K562 (cell line): ENCODE data around the gene PLA2G4C. TPM values are rescaled to one million over a fixed set of nuclear protein-coding genes. Genes with fewer than 3 reads are reported as not detected.

Source experiments
- ATAC-seq: fragments of 200-7000 bp; cut with Tn5 transposase; 3 replicates; pipeline ENCODE4 v1.9.1; 2020; ENCODE audit warnings: moderate library complexity
- BruUV-seq: library from RNA; stranded (reverse); fragments of 400-500 nt; replicated peaks from 2 replicates; lab custom pipeline; 2021; lab: Mats Ljungman, UMichigan
- CTCF ChIA-PET: fragments of 300-600 bp; formaldehyde crosslinking; extraction: SDS; loops from one replicate; lab custom pipeline; 2021; ENCODE audit warnings: low intra/inter-chr PET ratio; lab: Yijun Ruan, JAX
- POLR2A ChIA-PET: fragments of 300-600, 350-650 bp; sonication (Branson Sonifier 250); formaldehyde crosslinking; extraction: SDS; loops from one replicate; lab custom pipeline; 2021; ENCODE audit warnings: antibody characterized with exemption, inconsistent platforms; lab: Yijun Ruan, JAX
- DNase-seq, 4 experiments: peaks; one replicate each; pipeline versions ENCODE4 v3.0.0 to v3.0.0-alpha.2; 2011 to 2018; ENCODE audit warnings: low spot score in 3 of 4, mixed read lengths in 3 of 4; ENCODE audit errors: extremely low read depth in 1 of 4
- FAIRE-seq: peaks from 2 replicates; lab custom pipeline; 2011; peaks lifted over from hg19 to GRCh38; lab: Jason Lieb, UNC
- H2AFZ ChIP-seq: 2 replicates; pipeline ENCODE4 v1.6.0; 2011; ENCODE audit warnings: low read depth, low read length, control low read depth, inconsistent platforms
- H3K27ac ChIP-seq: fragments of 200-600 bp; 3 replicates; pipeline ENCODE4 v1.8.0; 2011; ENCODE audit warnings: low read depth, mild to moderate bottlenecking, control low read depth, inconsistent platforms, low read length, moderate library complexity, mixed read lengths; ENCODE audit errors: extremely low read depth
- H3K27me3 ChIP-seq, 2 experiments: fragments of 300-600 bp in 1 of 2; 2 replicates in 1 of 2; 3 replicates in 1 of 2; pipeline versions ENCODE4 v1.6.0 to v1.8.0; 2011; ENCODE audit warnings: inconsistent platforms in 2 of 2, low read length in 2 of 2, mild to moderate bottlenecking in 1 of 2, mixed read lengths in 1 of 2, moderate library complexity in 1 of 2; ENCODE audit not compliant: control insufficient read depth in 2 of 2, insufficient read depth in 2 of 2
- H3K36me3 ChIP-seq: fragments of 300-600 bp; 3 replicates; pipeline ENCODE4 v1.8.0; 2011; ENCODE audit warnings: mild to moderate bottlenecking, low read length, inconsistent platforms; ENCODE audit not compliant: control insufficient read depth, insufficient read depth
- H3K4me1 ChIP-seq, 2 experiments: fragments of 200-600 bp in 1 of 2; replicated peaks in 1 of 2; 2 replicates in 1 of 2; 3 replicates in 1 of 2; pipeline versions ENCODE4 v1.5.1 to v1.8.0; 2011; ENCODE audit warnings: inconsistent platforms in 2 of 2, low read length in 2 of 2, mild to moderate bottlenecking in 1 of 2, mixed read lengths in 1 of 2, moderate library complexity in 1 of 2; ENCODE audit not compliant: control insufficient read depth in 2 of 2, insufficient read depth in 2 of 2
- H3K4me2 ChIP-seq: 2 replicates; pipeline ENCODE4 v1.6.1; 2011; ENCODE audit warnings: low read length, control low read depth, inconsistent platforms, mixed read lengths; ENCODE audit not compliant: insufficient read depth
- H3K4me3 ChIP-seq: fragments of 200-600 bp; sonication (generic), shearing (Covaris generic); 2 replicates; pipeline ENCODE4 v1.5.1; 2016; ENCODE audit warnings: control low read depth, inconsistent platforms
- H3K79me2 ChIP-seq: fragments of 200-600 bp; 3 replicates; pipeline ENCODE4 v1.8.0; 2011; ENCODE audit warnings: low read length, inconsistent platforms; ENCODE audit not compliant: control insufficient read depth, insufficient read depth
- H3K9ac ChIP-seq, 2 experiments: 2 replicates each; pipeline versions ENCODE4 v1.6.0 to v1.6.1; 2011; ENCODE audit warnings: low read depth in 2 of 2, low read length in 2 of 2, control low read depth in 1 of 2, inconsistent platforms in 1 of 2, mild to moderate bottlenecking in 1 of 2, mixed read lengths in 1 of 2; ENCODE audit not compliant: insufficient read depth in 1 of 2
- H3K9me1 ChIP-seq: one replicate; pipeline ENCODE4 v1.6.0; 2011; ENCODE audit warnings: inconsistent platforms, mild to moderate bottlenecking, low read length, moderate library complexity; ENCODE audit not compliant: control insufficient read depth, insufficient read depth
- H3K9me3 ChIP-seq: replicated peaks from 2 replicates; pipeline ENCODE4 v1.5.1; 2011; ENCODE audit warnings: low read depth, low read length, inconsistent platforms; ENCODE audit not compliant: control insufficient read depth, insufficient read depth
- H4K20me1 ChIP-seq: replicated peaks from 2 replicates; pipeline ENCODE4 v1.6.1; 2011; ENCODE audit warnings: low read length, inconsistent platforms, mixed read lengths; ENCODE audit not compliant: control insufficient read depth, insufficient read depth
- BCOR ChIP-seq: fragments of 450-650 bp; IDR thresholded peaks from 2 replicates; pipeline ENCODE4 v1.6.1; 2016
- FOSL1 ChIP-seq: fragments of 200-800 bp; sonication (Bioruptor generic); conservative IDR thresholded peaks from 2 replicates; pipeline ENCODE4 v1.6.1; 2016; ENCODE audit warnings: missing genetic modification characterization, missing compliant biosample characterization
- FOXP1 ChIP-seq: sonication (generic); formaldehyde crosslinking; IDR thresholded peaks from 2 replicates; pipeline ENCODE4 v1.8.0; 2022; ENCODE audit warnings: mild to moderate bottlenecking, missing genetic modification reagents
- PCBP1 ChIP-seq: fragments of 200-400 bp; formaldehyde crosslinking; IDR thresholded peaks from 2 replicates; pipeline ENCODE4 v1.6.1; 2018; ENCODE audit warnings: mild to moderate bottlenecking, low read depth, low read length; ENCODE audit not compliant: poor library complexity, severe bottlenecking
- RBM25 ChIP-seq: fragments of 200-400 bp; formaldehyde crosslinking; IDR thresholded peaks from 2 replicates; pipeline ENCODE4 v1.6.1; 2018; ENCODE audit warnings: low read length, low read depth, moderate library complexity; ENCODE audit not compliant: severe bottlenecking
- ZNF121 ChIP-seq: sonication (generic); formaldehyde crosslinking; conservative IDR thresholded peaks from 2 replicates; pipeline ENCODE4 v1.8.0; 2022; ENCODE audit warnings: missing genetic modification reagents
- WGBS: fragments of 100-300 bp; shearing (Covaris generic); methylation state at CpG from one replicate; pipeline ENCODE4 v1.1.6; 2016; ENCODE audit warnings: low coverage, mixed read lengths; ENCODE audit not compliant: insufficient coverage; ENCODE audit errors: missing lambda C conversion rate; 5-methylcytosine and 5-hydroxymethylcytosine counted together
- in situ Hi-C: fragments of 300-500 bp; cut with MboI; formaldehyde crosslinking; loops from 4 replicates; pipeline ENCODE4 v1.15.0; 2018; ENCODE audit warnings: inconsistent platforms, mixed read lengths
- intact Hi-C: fragments of 100-400 bp; cut with micrococcal nuclease; formaldehyde crosslinking; loops from 2 replicates; pipeline ENCODE4 v1.14.2; 2022
- polyA plus RNA-seq, 8 experiments: library from polyadenylated mRNA; depleted of rRNA in 4 of 8; stranded (reverse) in 5 of 8; unstranded in 3 of 8; fragments of >200 nt; fragmentation: Nextera tagmentation in 2 of 8; fragmentation: Illumina TruSeq in 1 of 8; extraction: Ambion mirVana in 2 of 8; extraction: Trizol in 1 of 8; gene quantifications; 2 replicates each; pipeline versions ENCODE4 v1.2.1 to v1.2.3, GENCODE V29; 2011 to 2014; ENCODE audit warnings: inconsistent platforms in 1 of 8, missing spikeins in 1 of 8
- total RNA-seq, 7 experiments: library from RNA; depleted of rRNA in 6 of 7; stranded (reverse); fragments of >200 nt in 6 of 7; fragmentation: Illumina TruSeq in 2 of 7; extraction: Trizol in 2 of 7; gene quantifications; 2 replicates each; pipeline versions ENCODE4 v1.2.1 to v1.2.3, GENCODE V29; 2011 to 2021; ENCODE audit warnings: low replicate concordance in 1 of 7

PLA2G4C gene
- total and polyA plus RNA-seq, 9 of the 15 experiments (the other 6 are each of a cell fraction or from before 2014, with no cell fraction given), result 0.27 to 0.35 (median 0.35) TPM; not detected in 6

DNA sequence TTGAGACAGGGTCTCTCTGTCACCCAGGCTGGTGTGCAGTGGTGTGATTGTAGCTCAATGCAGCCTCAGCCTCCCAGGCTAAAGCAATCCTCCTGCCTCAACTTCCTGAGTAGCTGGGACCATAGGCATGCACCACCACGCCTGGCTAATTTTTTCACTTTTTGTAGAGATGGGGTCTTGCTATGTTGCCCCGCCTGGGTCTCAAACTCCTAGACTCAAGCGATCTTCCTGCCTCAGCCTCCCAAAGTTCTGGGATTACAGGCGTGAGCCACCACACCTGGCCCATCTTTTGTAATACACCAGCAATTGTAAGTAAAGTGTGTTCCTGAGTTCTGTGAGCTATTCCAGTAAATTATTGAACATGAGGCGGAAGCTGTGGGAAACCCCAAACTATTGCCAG lies 6.7 kb downstream of the PLA2G4C start:
- H3K36me3 ChIP-seq, result no peaks in the 10 kb centered on the region
- intact Hi-C loops (loop anchor here (10.0 kb wide), 1 partner anchor 191 kb away; no protein-coding TSS in a partner anchor), in situ Hi-C loops (loop anchor here (5.0 to 25.0 kb wide), 2 partner anchors 142 to 2008 kb away; no protein-coding TSS in a partner anchor)
- no peaks in the 10 kb centered on the region for H3K9me1 ChIP-seq
- POLR2A ChIA-PET, result no interaction called here
- FAIRE-seq, result no peak
- no peak for ATAC-seq
- H3K4me1 ChIP-seq, result peaks cover 0 to 8% of the 10 kb centered on the region in 2 experiments; a peak in 2 of 5 replicates
- H3K4me2 ChIP-seq, result no peak overlapping the region
- WGBS, result 32% methylated on average over 5 of the region's 5 CpGs
- TF ChIP-seq ZNF121 (CRISPR knock-in tag) (peak; percentile 99), FOSL1 (tag) (no peak), FOXP1 (CRISPR knock-in tag) (no peak), BCOR (peak; percentile 24; the same call in 1 of the 2 replicates), PCBP1 (no peak), RBM25 (peak; percentile 37)
- no TSS peak for BruUV-seq
- no peak overlapping the region for H3K4me3 ChIP-seq
- H2AFZ ChIP-seq, result no peak overlapping the region
- H3K27ac ChIP-seq, result no peak overlapping the region
- DNase-seq, result no peak
- CTCF ChIA-PET, result interaction anchor here (0.6 to 2.3 kb wide), 2 partner anchors 141 to 144 kb away, joined by 3 to 20 read pairs; no protein-coding TSS in a partner anchor
- no peaks in the 10 kb centered on the region; a peak in 1 of 5 replicates for H3K27me3 ChIP-seq
- no peaks in the 10 kb centered on the region for H3K9me3 ChIP-seq
- no peaks in the 10 kb centered on the region for H4K20me1 ChIP-seq
- H3K79me2 ChIP-seq, result no peaks in the 10 kb centered on the region
- no peak overlapping the region for H3K9ac ChIP-seq
